BJ (cell line): ENCODE measurements around the gene SIK2. TPM values are rescaled to one million over a fixed set of nuclear protein-coding genes. Genes with fewer than 3 reads are reported as not detected.

ENCODE experiments used
- CTCF ChIA-PET: fragments of 350-600 bp; formaldehyde crosslinking; extraction: SDS; loops from one replicate; lab custom pipeline; 2021; ENCODE audit warnings: antibody characterized with exemption, inconsistent platforms; lab: Yijun Ruan, JAX
- POLR2A ChIA-PET: fragments of 300-600 bp; sonication (Branson Sonifier 250); formaldehyde crosslinking; extraction: SDS; loops from one replicate; lab custom pipeline; 2021; ENCODE audit warnings: antibody characterized with exemption; lab: Charles Lee
- DNase-seq: peaks from one replicate; pipeline ENCODE4 v3.0.0-alpha.2; 2011; ENCODE audit warnings: low read depth
- H3K27me3 ChIP-seq: 2 replicates; pipeline ENCODE4 v1.6.0; 2011; ENCODE audit warnings: low read length; ENCODE audit not compliant: control insufficient read depth, insufficient read depth
- H3K36me3 ChIP-seq: 2 replicates; pipeline ENCODE4 v1.5.1; 2011; ENCODE audit warnings: low read length; ENCODE audit not compliant: control insufficient read depth, insufficient read depth
- H3K4me3 ChIP-seq: 2 replicates; pipeline ENCODE4 v1.5.1; 2011; ENCODE audit warnings: low read depth, mild to moderate bottlenecking, control low read depth, low read length
- polyA minus RNA-seq: library from RNA; depleted of rRNA, polyadenylated mRNA; stranded (reverse); fragments of >200 nt; gene quantifications from 2 replicates; pipeline ENCODE4 v1.2.3, GENCODE V29; 2011; rRNA and poly(A)+ RNA removed
- polyA plus RNA-seq: library from polyadenylated mRNA; depleted of rRNA; stranded (reverse); fragments of >200 nt; gene quantifications from 2 replicates; pipeline ENCODE4 v1.2.3, GENCODE V29; 2011; rRNA removed
- TF ChIP-seq, protein P1 (sequence below): IDR thresholded peaks from 2 replicates; pipeline ENCODE4 v1.5.1; 2011; ENCODE audit warnings: low read depth, mild to moderate bottlenecking, control low read depth, inconsistent platforms, low read length, moderate library complexity; ENCODE audit not compliant: insufficient read depth

Gene SIK2
- 17.6 and 24.2 TPM in 2 replicates for polyA plus RNA-seq
- 19.9 and 20.6 TPM in 2 replicates for polyA minus RNA-seq

DNA sequence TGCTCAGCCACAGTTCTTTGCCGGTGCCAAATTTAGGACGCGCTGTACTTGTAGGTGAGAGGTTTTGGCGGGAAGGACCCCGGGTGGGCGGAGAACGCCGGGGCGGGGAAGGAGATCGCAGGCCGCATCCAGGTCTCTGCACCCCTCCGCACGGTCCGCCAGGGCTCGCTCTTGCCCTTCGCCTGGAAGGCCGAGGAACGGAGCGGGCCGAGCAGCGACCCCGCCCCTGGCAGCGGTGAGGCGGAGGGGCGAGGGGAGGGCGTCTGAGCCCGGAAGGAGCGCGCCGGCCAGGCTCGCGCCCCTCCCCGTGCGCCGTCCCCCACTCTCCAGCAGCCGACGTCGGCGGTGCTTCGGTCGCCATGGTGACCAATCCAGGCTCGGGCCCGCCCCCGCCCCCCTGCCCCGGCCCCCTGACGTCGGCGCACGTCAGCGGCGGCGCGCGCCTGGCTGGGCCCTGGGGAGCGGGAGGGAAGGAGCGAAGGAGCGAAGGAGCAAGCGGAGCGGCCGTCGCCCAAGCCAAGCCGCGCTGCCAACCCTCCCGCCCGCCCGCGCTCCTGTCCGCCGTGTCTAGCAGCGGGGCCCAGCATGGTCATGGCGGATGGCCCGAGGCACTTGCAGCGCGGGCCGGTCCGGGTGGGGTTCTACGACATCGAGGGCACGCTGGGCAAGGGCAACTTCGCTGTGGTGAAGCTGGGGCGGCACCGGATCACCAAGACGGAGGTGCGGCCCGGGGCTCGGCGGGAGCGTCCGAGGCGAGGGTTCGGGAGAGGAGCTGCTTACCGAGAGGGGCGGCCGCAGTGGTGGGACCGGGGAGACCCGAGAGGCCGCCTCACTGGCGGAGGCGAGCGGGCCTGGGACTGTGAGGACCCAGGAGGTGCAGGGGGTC, at the start of gene SIK2:
Gene SIK2 (plus strand): TSS at position 471 of the 886 bp plus-strand sequence. CDS start 115 bp downstream, at position 586.
- ChIA-PET CTCF (interaction anchor here (0.5 to 4.1 kb wide), 14 partner anchors 11 to 240 kb away, joined by 3 to 41 read pairs (median 3); partner anchors contain the start of gene PPP2R1B), POLR2A (no interaction called here)
- H3K4me3 ChIP-seq = peak within 1 kb of the TSS; percentile 99
- TF ChIP-seq, protein P1, sequence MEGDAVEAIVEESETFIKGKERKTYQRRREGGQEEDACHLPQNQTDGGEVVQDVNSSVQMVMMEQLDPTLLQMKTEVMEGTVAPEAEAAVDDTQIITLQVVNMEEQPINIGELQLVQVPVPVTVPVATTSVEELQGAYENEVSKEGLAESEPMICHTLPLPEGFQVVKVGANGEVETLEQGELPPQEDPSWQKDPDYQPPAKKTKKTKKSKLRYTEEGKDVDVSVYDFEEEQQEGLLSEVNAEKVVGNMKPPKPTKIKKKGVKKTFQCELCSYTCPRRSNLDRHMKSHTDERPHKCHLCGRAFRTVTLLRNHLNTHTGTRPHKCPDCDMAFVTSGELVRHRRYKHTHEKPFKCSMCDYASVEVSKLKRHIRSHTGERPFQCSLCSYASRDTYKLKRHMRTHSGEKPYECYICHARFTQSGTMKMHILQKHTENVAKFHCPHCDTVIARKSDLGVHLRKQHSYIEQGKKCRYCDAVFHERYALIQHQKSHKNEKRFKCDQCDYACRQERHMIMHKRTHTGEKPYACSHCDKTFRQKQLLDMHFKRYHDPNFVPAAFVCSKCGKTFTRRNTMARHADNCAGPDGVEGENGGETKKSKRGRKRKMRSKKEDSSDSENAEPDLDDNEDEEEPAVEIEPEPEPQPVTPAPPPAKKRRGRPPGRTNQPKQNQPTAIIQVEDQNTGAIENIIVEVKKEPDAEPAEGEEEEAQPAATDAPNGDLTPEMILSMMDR = peak; percentile 92
- H3K36me3 ChIP-seq = no peaks in the 10 kb centered on the region
- no peaks in the 10 kb centered on the region for H3K27me3 ChIP-seq
- DNase-seq = peak; percentile 59

DNA sequence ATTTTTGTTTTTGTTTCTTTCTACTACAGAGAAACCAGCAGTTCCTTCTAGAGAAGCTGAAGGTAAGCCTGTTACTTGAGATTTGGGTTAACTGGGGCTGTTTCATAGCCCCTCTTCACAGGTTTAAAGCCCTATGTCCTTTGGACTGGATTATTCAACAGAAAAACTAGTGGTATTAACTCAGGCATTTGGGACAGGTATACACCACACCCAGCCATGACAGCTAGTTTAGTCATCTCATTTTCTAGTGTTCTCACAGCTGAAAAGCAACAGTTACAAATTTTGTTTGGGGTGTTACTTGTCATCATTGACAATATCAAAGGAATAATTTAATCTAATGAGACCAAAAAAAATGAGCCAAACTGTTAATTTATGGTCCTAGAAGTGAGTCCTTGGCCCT, 47.7 kb upstream of the SIK2 start:
- ChIA-PET CTCF (interaction anchor here (1.2 to 1.4 kb wide), 2 partner anchors 15 to 100 kb away, joined by 3 to 6 read pairs; no protein-coding TSS in a partner anchor), POLR2A (no interaction called here)
- no peaks in the 10 kb centered on the region for H3K27me3 ChIP-seq
- no peak for DNase-seq
- TF ChIP-seq, protein P1 = no peak
- H3K36me3 ChIP-seq = peaks cover 14% of the 10 kb centered on the region
- H3K4me3 ChIP-seq = no peak overlapping the region

- H3K27me3 ChIP-seq = no peaks in the 10 kb centered on the region
- peak; percentile 59 for DNase-seq
- H3K36me3 ChIP-seq = peaks cover 16% of the 10 kb centered on the region
- POLR2A ChIA-PET = no interaction called here
- TF ChIP-seq, protein P1 = no peak
- CTCF ChIA-PET = interaction anchor here (0.7 to 1.4 kb wide), 3 partner anchors 13 to 104 kb away, joined by 3 to 6 read pairs (median 4); no protein-coding TSS in a partner anchor
- H3K4me3 ChIP-seq = no peak overlapping the region
Measured at GRCh38 chr11:111555255-111555654, 47.0 kb upstream of the SIK2 start.

- ChIA-PET POLR2A (no interaction called here), CTCF (interaction anchor here (1.1 to 3.0 kb wide), 4 partner anchors 18 to 278 kb away, joined by 3 to 20 read pairs (median 3); no protein-coding TSS in a partner anchor)
- H3K36me3 ChIP-seq = peaks cover 13% of the 10 kb centered on the region
- DNase-seq = peak; percentile 100
- TF ChIP-seq, protein P1 = 0 out of 2 replicates have a peak, but pooled peaks have one; percentile 15
- no peaks in the 10 kb centered on the region for H3K27me3 ChIP-seq
- H3K4me3 ChIP-seq = no peak overlapping the region
Measured at GRCh38 chr11:111557425-111558111, 44.7 kb upstream of the SIK2 start.
